Left colon (tissue), 2 donors: ENCODE data around the gene CSNK1G2. TPM values are rescaled to one million over a fixed set of nuclear protein-coding genes. Genes with fewer than 3 reads are reported as not detected.

Source experiments
- ATAC-seq: fragments of 200-7000 bp; cut with Tn5 transposase; one replicate; pipeline ENCODE4 v1.9.1; 2020; ENCODE audit warnings: mild to moderate bottlenecking, moderate library complexity
- DNase-seq, 2 donors: peaks; one replicate each; pipeline ENCODE4 v3.0.0-alpha.2; 2020
- intact Hi-C, 2 donors: fragments of 100-400 bp; cut with DNase I in 1 of 2; cut with micrococcal nuclease in 1 of 2; formaldehyde crosslinking; loops; one replicate each; pipeline versions ENCODE4 v1.11.2 to v1.14.0; 2022; cut with DNase I, micrococcal nuclease
- total RNA-seq, 2 donors: library from RNA; stranded (reverse); fragmentation: NEBNext Ultra II Directional; extraction: Animal tissue kit (Norgen Biotek cat#: 25700); gene quantifications; one replicate each; pipeline ENCODE4 v1.2.1, GENCODE V29; 2021
- donor health status: DM: no; HTN: no; CAD: no.
- donor health status: DM: yes; HTN: yes; CAD: no.

CSNK1G2 gene
- total RNA-seq, 2 donors from 2014 or later, result 51.4 to 74.1 TPM

GRCh38 chr19:1914826-1915341 is 26.1 kb upstream of the CSNK1G2 start:
- ATAC-seq, result no peak
- intact Hi-C loops, result no loop called here
- no peak for DNase-seq

DNA sequence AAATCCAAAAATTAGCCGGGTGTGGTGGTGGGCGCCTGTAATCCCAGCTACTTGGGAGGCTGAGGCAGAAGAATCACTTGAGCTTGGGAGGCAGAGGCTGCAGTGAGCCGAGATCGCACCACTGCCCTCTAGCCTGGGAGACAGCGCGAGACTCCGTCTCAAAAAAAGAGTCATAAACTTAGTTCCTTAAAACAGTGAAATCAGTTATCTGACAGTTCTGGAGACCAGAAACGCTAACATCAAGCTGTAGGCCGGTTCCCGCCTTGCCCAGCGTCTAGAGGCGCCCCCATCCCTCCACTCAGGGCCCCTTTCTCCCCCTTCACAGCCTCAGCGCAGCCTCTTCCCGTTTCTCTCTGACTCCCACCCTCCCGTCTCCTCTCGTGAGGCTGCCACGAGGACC is 23.8 kb upstream of the CSNK1G2 start:
- no peak for ATAC-seq
- no peak for DNase-seq
- intact Hi-C loops, result no loop called here

DNA sequence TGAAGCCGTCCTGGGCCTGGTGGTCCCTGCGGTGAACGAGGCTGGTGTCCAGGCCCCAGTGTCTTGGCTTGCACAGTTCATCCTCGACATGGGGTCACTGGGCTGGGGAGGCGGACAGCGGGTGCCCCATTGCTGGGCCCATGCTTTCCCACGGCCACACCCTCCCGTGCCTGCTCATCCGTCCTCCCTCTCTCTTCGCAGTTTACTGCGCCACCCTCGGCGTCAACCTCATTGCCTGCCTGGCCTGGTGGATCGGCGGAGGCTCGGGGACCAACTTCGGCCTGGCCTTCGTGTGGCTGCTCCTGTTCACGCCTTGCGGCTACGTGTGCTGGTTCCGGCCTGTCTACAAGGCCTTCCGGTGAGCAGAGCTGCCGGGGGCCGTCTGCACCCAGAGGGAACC is 23.0 kb upstream of the CSNK1G2 start:
- intact Hi-C loops, result no loop called here
- DNase-seq (no peak), ATAC-seq (no peak)

DNA sequence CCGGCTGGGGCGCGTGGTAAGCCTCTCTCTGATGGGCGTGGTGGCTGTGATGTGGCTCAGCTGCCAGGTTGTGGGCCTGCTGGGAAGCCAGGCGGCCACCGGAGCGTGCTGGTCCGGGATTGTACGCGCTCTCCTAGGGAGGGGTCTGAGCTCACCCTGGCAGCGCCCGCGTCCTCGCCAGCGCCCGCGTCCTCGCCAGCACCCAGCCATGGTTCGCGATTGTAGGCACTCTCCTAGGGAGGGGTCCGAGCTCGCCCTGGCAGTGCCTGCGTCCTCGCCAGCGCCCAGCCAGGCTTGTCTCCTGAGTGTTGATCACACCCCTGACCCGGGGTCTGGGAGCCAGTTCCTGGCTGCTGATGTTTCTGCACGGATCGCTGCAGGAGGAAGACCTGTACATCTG is 22.0 kb upstream of the CSNK1G2 start:
- no peak for DNase-seq
- no peak for ATAC-seq
- intact Hi-C loops, result no loop called here

GRCh38 chr19:1920644-1921043 is 20.3 kb upstream of the CSNK1G2 start:
- DNase-seq (no peak), ATAC-seq (no peak)
- intact Hi-C loops, result loop anchor here in 1 of 2 donors (10.0 kb wide), 1 partner anchor 714 kb away; no protein-coding TSS in a partner anchor

- intact Hi-C loops, result loop anchor here in 1 of 2 donors (10.0 kb wide), 1 partner anchor 713 kb away; no protein-coding TSS in a partner anchor
- no peak for ATAC-seq
Observed at GRCh38 chr19:1921326-1921725, 19.6 kb upstream of the CSNK1G2 start.

DNA sequence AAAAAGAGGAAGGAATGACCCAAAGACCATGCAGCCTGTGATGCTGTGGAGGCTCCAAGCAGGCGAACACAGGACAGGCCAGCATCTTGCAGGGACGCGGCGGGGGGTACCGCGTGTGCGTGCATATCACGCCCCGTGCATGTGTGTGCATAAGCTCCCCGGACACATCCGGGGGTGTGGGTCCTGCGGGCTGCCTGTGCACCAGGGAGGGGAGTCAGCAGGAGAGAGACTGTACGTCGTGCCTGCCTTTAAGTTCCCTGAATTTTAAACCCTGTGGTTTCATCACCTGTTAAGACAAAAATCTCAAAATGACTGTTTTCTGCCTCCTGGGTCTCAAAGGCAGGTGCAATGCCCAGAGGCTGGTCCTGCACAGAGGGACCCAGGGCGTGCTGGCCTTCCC is 19.1 kb upstream of the CSNK1G2 start:
- intact Hi-C loops, result loop anchor here in 1 of 2 donors (10.0 kb wide), 1 partner anchor 713 kb away; no protein-coding TSS in a partner anchor
- DNase-seq, result no peak

More at GRCh38 chr19:1921326-1921725, 19.6 kb upstream of the CSNK1G2 start:
- DNase-seq, result no peak

GRCh38 chr19:1922803-1923202 is 18.2 kb upstream of the CSNK1G2 start:
- DNase-seq (no peak), ATAC-seq (no peak)
- intact Hi-C loops, result loop anchor here in 1 of 2 donors (10.0 kb wide), 1 partner anchor 712 kb away; no protein-coding TSS in a partner anchor

More for the DNA sequence above, 19.1 kb upstream of the CSNK1G2 start:
- ATAC-seq, result no peak

- DNase-seq, result no peak
- peak; percentile 21 for ATAC-seq
- intact Hi-C loops, result loop anchor here in 1 of 2 donors (10.0 kb wide), 1 partner anchor 711 kb away; no protein-coding TSS in a partner anchor
Observed at GRCh38 chr19:1923319-1923718, 17.7 kb upstream of the CSNK1G2 start.

GRCh38 chr19:1924320-1924961 is 16.5 kb upstream of the CSNK1G2 start:
- DNase-seq (no peak), ATAC-seq (no peak)
- intact Hi-C loops, result loop anchor here in 1 of 2 donors (10.0 kb wide), 1 partner anchor 710 kb away; no protein-coding TSS in a partner anchor

GRCh38 chr19:1925544-1925943 is 15.4 kb upstream of the CSNK1G2 start:
- ATAC-seq (no peak), DNase-seq (no peak)
- intact Hi-C loops, result loop anchor here in 1 of 2 donors (10.0 kb wide), 1 partner anchor 709 kb away; no protein-coding TSS in a partner anchor

DNA sequence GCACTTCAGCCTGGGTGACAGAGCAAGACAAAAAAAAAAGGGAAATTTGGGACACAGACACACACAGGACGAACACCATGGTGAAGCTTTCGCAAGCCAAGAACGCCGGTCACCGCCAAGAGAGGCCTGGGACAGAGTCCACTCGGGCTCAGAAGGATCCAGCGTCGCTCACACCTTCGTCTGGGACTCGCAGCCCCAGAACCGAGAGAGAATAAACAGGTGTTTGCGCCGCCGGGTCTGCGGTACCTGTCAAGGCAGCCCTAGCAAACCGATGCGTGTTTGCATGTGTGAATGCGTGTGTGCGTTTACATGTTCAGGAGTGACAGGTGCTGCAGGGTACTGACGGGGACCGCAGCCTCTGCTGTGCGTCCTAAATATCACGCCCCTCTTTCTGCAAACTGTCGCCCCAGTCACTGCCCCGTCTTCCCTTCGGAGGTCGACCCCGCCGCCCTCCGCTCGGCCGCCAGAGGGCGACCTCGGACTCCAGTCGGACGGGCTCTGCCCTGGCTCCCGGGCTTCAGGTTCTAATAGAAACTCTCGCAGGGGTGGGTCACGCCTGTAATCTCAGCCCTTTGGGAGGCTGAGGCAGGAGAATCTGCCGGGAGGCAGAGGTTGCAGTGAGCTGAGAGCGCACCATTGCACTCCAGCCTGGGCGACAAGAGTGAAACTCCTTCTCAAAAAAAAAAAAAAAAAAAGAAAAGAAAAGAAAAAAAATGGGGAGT is 11.8 kb upstream of the CSNK1G2 start:
- DNase-seq, result peak; percentile 74 to 88
- ATAC-seq, result peak; percentile 90
- intact Hi-C loops, result loop anchor here in 1 of 2 donors (10.0 kb wide), 1 partner anchor 706 kb away; no protein-coding TSS in a partner anchor

GRCh38 chr19:1931445-1931844 is 9.5 kb upstream of the CSNK1G2 start:
- intact Hi-C loops, result loop anchor here in 1 of 2 donors (10.0 kb wide), 1 partner anchor 153 kb away; no protein-coding TSS in a partner anchor
- DNase-seq (no peak), ATAC-seq (no peak)

- intact Hi-C loops, result loop anchor here in 1 of 2 donors (10.0 kb wide), 1 partner anchor 152 kb away; no protein-coding TSS in a partner anchor
- DNase-seq, result no peak
- no peak for ATAC-seq
Observed at GRCh38 chr19:1932395-1932794, 8.6 kb upstream of the CSNK1G2 start.

GRCh38 chr19:1933244-1933643 is 7.7 kb upstream of the CSNK1G2 start:
- no peak for DNase-seq
- intact Hi-C loops, result loop anchor here in 1 of 2 donors (10.0 kb wide), 1 partner anchor 152 kb away; no protein-coding TSS in a partner anchor
- no peak for ATAC-seq

GRCh38 chr19:1933942-1934341 is 7.0 kb upstream of the CSNK1G2 start:
- intact Hi-C loops, result loop anchor here in 1 of 2 donors (10.0 kb wide), 1 partner anchor 151 kb away; no protein-coding TSS in a partner anchor
- no peak for ATAC-seq
- no peak for DNase-seq

DNA sequence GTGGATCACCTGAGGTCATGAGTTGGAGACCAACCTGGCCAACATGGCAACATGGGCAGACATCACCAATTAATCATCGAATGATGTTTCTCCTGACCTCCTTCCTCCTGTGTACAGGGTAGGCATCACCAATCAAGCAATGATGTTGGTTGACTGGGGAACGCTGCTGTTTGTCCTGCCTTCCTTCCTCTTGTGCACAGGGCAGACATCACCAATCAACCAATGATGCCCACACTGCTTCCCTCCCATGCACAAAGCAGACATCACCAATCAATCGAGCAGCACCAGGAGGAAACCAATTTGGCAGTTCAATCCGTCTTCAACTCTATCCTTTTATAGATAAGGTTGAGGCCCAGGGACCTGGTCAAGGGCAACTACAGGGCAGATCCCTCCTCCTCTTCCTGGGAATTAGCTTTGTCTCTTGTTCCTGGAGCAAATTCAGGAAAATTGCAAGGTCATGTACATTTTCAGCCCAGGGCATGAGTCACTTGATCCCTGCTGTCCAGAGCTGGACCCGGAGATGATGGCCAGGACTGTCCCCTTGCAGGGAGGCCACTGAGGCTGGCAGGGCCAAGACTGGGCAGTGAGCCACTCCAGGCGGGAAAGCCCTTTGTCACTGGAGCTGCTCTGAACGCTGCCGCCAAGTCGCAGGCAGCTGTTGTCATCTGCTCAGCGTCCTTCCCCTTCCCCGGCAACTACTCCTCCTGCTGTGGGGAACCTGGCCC is 5.3 kb upstream of the CSNK1G2 start:
- no peak for DNase-seq
- ATAC-seq, result peak; percentile 24
- intact Hi-C loops, result loop anchor here in 1 of 2 donors (10.0 kb wide), 1 partner anchor 149 kb away; no protein-coding TSS in a partner anchor

- intact Hi-C loops, result loop anchor here in 1 of 2 donors (10.0 kb wide), 1 partner anchor 148 kb away; no protein-coding TSS in a partner anchor
Observed at GRCh38 chr19:1936430-1936829, 4.5 kb upstream of the CSNK1G2 start.

More at GRCh38 chr19:1936430-1936829, 4.5 kb upstream of the CSNK1G2 start:
- DNase-seq (no peak), ATAC-seq (no peak)
